SIG-M5 treated with dmso at 0.1 percent for 504 hours (cell line): ENCODE data around the gene SCAPER.
A peak's percentile ranks its signal among the peaks of the same experiment; 100 is the strongest.
"Not testable (repeated sequence)": the region's sequence is repeated elsewhere in the genome, so short reads cannot be mapped to it uniquely, and the experiment has no call there.

Experiments used
- DNase-seq: peaks from one replicate; lab custom pipeline; 2025; ENCODE audit not compliant: unreplicated experiment; lab: John Stamatoyannopoulos, UW

SCAPER gene

GRCh38 chr15:76584868-76585575 is 320.1 kb downstream of the SCAPER start:
- no peak for DNase-seq

GRCh38 chr15:76582550-76582949 is 322.6 kb downstream of the SCAPER start:
- DNase-seq = no peak

GRCh38 chr15:76577879-76578512 is 327.1 kb downstream of the SCAPER start:
- DNase-seq = no peak

GRCh38 chr15:76576523-76577279 is 328.4 kb downstream of the SCAPER start:
- no peak for DNase-seq

GRCh38 chr15:76575679-76576078 is 329.5 kb downstream of the SCAPER start:
- DNase-seq = no peak

GRCh38 chr15:76575274-76575673 is 329.9 kb downstream of the SCAPER start:
- DNase-seq = peak; percentile 57

- no peak for DNase-seq
Observed at GRCh38 chr15:76572983-76573314, 332.2 kb downstream of the SCAPER start.

GRCh38 chr15:76566276-76566675 is 338.9 kb downstream of the SCAPER start:
- no peak for DNase-seq

GRCh38 chr15:76565366-76565765 is 339.8 kb downstream of the SCAPER start:
- no peak for DNase-seq

- DNase-seq = no peak
Observed at GRCh38 chr15:76555247-76555646, 349.9 kb downstream of the SCAPER start.

- no peak for DNase-seq
Observed at GRCh38 chr15:76553564-76553963, 351.6 kb downstream of the SCAPER start.

GRCh38 chr15:76553102-76553501 is 352.0 kb downstream of the SCAPER start:
- no peak for DNase-seq

- DNase-seq = no peak
Observed at GRCh38 chr15:76546805-76547204, 358.3 kb downstream of the SCAPER start.

GRCh38 chr15:76533995-76534394 is 371.1 kb downstream of the SCAPER start:
- no peak for DNase-seq

GRCh38 chr15:76533060-76533820 is 371.9 kb downstream of the SCAPER start:
- peak; percentile 19 for DNase-seq

- no peak for DNase-seq
Observed at GRCh38 chr15:76529911-76530310, 375.2 kb downstream of the SCAPER start.

- no peak for DNase-seq
Observed at GRCh38 chr15:76526111-76526510, 379.0 kb downstream of the SCAPER start.

GRCh38 chr15:76517910-76518309 is 387.2 kb downstream of the SCAPER start:
- DNase-seq = no peak

GRCh38 chr15:76514282-76514681 is 390.9 kb downstream of the SCAPER start:
- no peak for DNase-seq

GRCh38 chr15:76512971-76513370 is 392.2 kb downstream of the SCAPER start:
- DNase-seq = no peak

- not testable (repeated sequence) for DNase-seq
Observed at GRCh38 chr15:76510663-76511062, 394.5 kb downstream of the SCAPER start.
